IPS-NIHi11 (cell line): ENCODE data around the gene CARD19.
A peak's percentile ranks its signal among the peaks of the same experiment; 100 is the strongest.

Experiments used
- DNase-seq: peaks from one replicate; pipeline ENCODE4 v3.0.0; 2012; ENCODE audit warnings: mixed read lengths, low spot score

CARD19 gene

GRCh38 chr9:93096131-93096802 lies at the start of gene CARD19:
CARD19 (plus strand) TSS chr9:93096217; CDS start chr9:93096346, 129 bp downstream.
- peak; percentile 59 for DNase-seq

GRCh38 chr9:93048566-93049448 lies 47.2 kb upstream of the CARD19 start:
- no peak for DNase-seq

- no peak for DNase-seq
These were observed 46.5 kb upstream of the CARD19 start for GRCh38 chr9:93049491-93049890.

GRCh38 chr9:93050231-93050630 lies 45.8 kb upstream of the CARD19 start:
- DNase-seq = no peak

GRCh38 chr9:93051680-93052089 lies 44.3 kb upstream of the CARD19 start:
- no peak for DNase-seq

GRCh38 chr9:93052791-93053540 lies 43.1 kb upstream of the CARD19 start:
- DNase-seq = no peak

GRCh38 chr9:93053781-93054331 lies 42.2 kb upstream of the CARD19 start:
- DNase-seq = no peak

- no peak for DNase-seq
These were observed 41.0 kb upstream of the CARD19 start for GRCh38 chr9:93054758-93055704.

GRCh38 chr9:93057042-93057702 lies 38.8 kb upstream of the CARD19 start:
- no peak for DNase-seq

- DNase-seq = no peak
These were observed 38.2 kb upstream of the CARD19 start for GRCh38 chr9:93057703-93058354.

- peak; percentile 98 for DNase-seq
These were observed 37.5 kb upstream of the CARD19 start, which contains the start of gene SUSD3 for GRCh38 chr9:93058355-93059010. SUSD3 (plus strand) TSS chr9:93058701; CDS start chr9:93058743, 42 bp downstream.

GRCh38 chr9:93059011-93059714 lies 36.9 kb upstream of the CARD19 start:
- no peak for DNase-seq

- no peak for DNase-seq
These were observed 36.1 kb upstream of the CARD19 start for GRCh38 chr9:93059715-93060578.

- no peak for DNase-seq
These were observed 35.2 kb upstream of the CARD19 start for GRCh38 chr9:93060746-93061259.

GRCh38 chr9:93061260-93061751 lies 34.7 kb upstream of the CARD19 start:
- no peak for DNase-seq

GRCh38 chr9:93061791-93062763 lies 33.9 kb upstream of the CARD19 start:
- peak; percentile 54 for DNase-seq
